DND-41 (cell line): ENCODE measurements around the gene STARD7.

Experiments used
- CTCF ChIP-seq: IDR thresholded peaks from 2 replicates; pipeline ENCODE4 v1.5.1; 2012; ENCODE audit warnings: borderline replicate concordance, low read length, moderate library complexity, mild to moderate bottlenecking; ENCODE audit not compliant: poor library complexity, severe bottlenecking; ENCODE audit errors: extremely low read depth
- EZH2 ChIP-seq: IDR thresholded peaks from 3 replicates; pipeline ENCODE4 v1.6.1; 2012; ENCODE audit warnings: borderline replicate concordance, low read depth, mild to moderate bottlenecking, moderate library complexity, low read length, inconsistent platforms; ENCODE audit not compliant: severe bottlenecking

GRCh38 chr2:96180002-96180401 lies 28.6 kb downstream of the STARD7 start:
- TF ChIP-seq CTCF (no peak), EZH2 (no peak)
